Large intestine (tissue), 3 donors: ENCODE data around the gene PUM2. TPM values are rescaled to one million over a fixed set of nuclear protein-coding genes. Genes with fewer than 3 reads are reported as not detected.

Experiments used
- DNase-seq, 2 donors: peaks; one replicate each; pipeline versions ENCODE4 v3.0.0 to v3.0.0-alpha.2; 2013
- H3K27ac ChIP-seq: one replicate; pipeline ENCODE4 v1.5.1; 2013; ENCODE audit warnings: low read length
- H3K27me3 ChIP-seq: 2 replicates; pipeline ENCODE4 v1.6.1; 2013; ENCODE audit warnings: low read length; ENCODE audit not compliant: control insufficient read depth, insufficient read depth
- H3K36me3 ChIP-seq: 2 replicates; pipeline ENCODE4 v1.6.1; 2013; ENCODE audit warnings: low read length; ENCODE audit not compliant: control insufficient read depth, insufficient read depth
- H3K4me1 ChIP-seq: one replicate; pipeline ENCODE4 v1.6.1; 2013; ENCODE audit warnings: low read length; ENCODE audit not compliant: control insufficient read depth, insufficient read depth
- H3K4me3 ChIP-seq: one replicate; pipeline ENCODE4 v1.5.1; 2013; ENCODE audit warnings: low read length
- H3K9me3 ChIP-seq: one replicate; pipeline ENCODE4 v1.6.1; 2013; ENCODE audit warnings: mild to moderate bottlenecking, low read depth, low read length, moderate library complexity; ENCODE audit not compliant: control insufficient read depth
- WGBS: methylation state at CpG from one replicate; pipeline ENCODE4 v1.1.5; 2013; ENCODE audit warnings: low lambda C conversion rate; ENCODE audit not compliant: insufficient coverage; 5-methylcytosine and 5-hydroxymethylcytosine counted together
- polyA plus RNA-seq: library from polyadenylated mRNA; unstranded; fragments of 120-200 nt; gene quantifications from one replicate; pipeline ENCODE4 v1.2.1, GENCODE V29; 2013

The PUM2 gene
- polyA plus RNA-seq, 1 donor = 86.9 TPM

GRCh38 chr2:20357638-20358389, 7.2 kb upstream of the PUM2 start:
- WGBS = 100% methylated on average over 1 of the region's 13 CpGs
- Histone ChIP-seq H3K27me3 (no peaks in the 10 kb centered on the region), H3K36me3 (no peaks in the 10 kb centered on the region), H3K4me1 (no peaks in the 10 kb centered on the region), H3K9me3 (no peaks in the 10 kb centered on the region), H3K4me3 (no peak overlapping the region), H3K27ac (no peak overlapping the region)
- DNase-seq = no peak

DNA sequence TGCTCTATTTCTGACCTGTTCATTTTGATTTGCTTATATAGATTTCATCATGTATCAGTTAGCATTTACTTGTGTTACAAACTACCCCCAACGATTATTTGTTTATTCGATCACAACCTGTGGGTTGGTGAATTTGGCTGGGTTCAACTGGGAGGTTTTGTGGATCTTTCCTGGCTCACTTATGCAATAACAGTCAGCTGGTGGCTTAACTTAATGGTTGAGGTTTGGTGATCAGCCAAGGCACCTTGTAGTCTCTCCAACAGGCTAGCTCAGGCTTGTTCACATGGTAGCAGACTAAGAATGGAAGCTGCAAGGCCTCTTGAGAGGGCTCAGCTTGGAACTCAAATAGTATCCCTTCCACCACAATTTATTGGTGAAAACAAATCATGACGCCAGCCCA, 5.4 kb upstream of the PUM2 start:
- no peaks in the 10 kb centered on the region for H3K36me3 ChIP-seq
- H3K27me3 ChIP-seq = no peaks in the 10 kb centered on the region
- no peak for DNase-seq
- H3K4me3 ChIP-seq = no peak overlapping the region
- no peak overlapping the region for H3K27ac ChIP-seq
- H3K4me1 ChIP-seq = peaks cover 14% of the 10 kb centered on the region
- no CpG with 5 or more reads among the region's 3 CpGs for WGBS
- H3K9me3 ChIP-seq = no peaks in the 10 kb centered on the region

DNA sequence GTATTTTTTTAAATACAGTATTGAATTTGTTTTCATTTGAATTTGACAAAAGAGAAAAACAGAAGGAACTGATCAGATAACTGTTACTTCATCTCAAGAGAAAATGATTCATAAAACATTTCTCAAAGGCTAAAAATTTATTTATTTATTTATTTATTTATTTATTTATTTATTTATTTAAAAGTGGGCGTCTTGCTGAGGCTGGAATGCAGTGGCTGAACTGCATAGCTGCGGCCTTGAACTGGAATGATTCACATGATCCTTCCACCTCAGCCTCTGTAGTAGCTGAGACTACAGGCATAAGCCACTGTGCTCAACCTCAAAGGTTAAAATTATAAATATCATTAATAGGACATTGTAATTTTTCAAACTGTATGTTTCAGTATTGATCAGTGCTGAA, 4.5 kb upstream of the PUM2 start:
- Histone ChIP-seq H3K27me3 (no peaks in the 10 kb centered on the region), H3K4me3 (no peak overlapping the region), H3K27ac (no peak overlapping the region), H3K4me1 (peaks cover 14% of the 10 kb centered on the region), H3K36me3 (no peaks in the 10 kb centered on the region), H3K9me3 (no peaks in the 10 kb centered on the region)
- WGBS = no CpG with 5 or more reads among the region's 2 CpGs
- no peak for DNase-seq

GRCh38 chr2:20353241-20353992, 2.8 kb upstream of the PUM2 start:
- Histone ChIP-seq H3K9me3 (no peaks in the 10 kb centered on the region), H3K4me1 (peaks cover 14% of the 10 kb centered on the region), H3K36me3 (no peaks in the 10 kb centered on the region), H3K27me3 (no peaks in the 10 kb centered on the region), H3K4me3 (no peak overlapping the region), H3K27ac (no peak overlapping the region)
- no CpG with 5 or more reads among the region's 9 CpGs for WGBS
- peak in 1 of 2 donors; percentile 21 for DNase-seq

DNA sequence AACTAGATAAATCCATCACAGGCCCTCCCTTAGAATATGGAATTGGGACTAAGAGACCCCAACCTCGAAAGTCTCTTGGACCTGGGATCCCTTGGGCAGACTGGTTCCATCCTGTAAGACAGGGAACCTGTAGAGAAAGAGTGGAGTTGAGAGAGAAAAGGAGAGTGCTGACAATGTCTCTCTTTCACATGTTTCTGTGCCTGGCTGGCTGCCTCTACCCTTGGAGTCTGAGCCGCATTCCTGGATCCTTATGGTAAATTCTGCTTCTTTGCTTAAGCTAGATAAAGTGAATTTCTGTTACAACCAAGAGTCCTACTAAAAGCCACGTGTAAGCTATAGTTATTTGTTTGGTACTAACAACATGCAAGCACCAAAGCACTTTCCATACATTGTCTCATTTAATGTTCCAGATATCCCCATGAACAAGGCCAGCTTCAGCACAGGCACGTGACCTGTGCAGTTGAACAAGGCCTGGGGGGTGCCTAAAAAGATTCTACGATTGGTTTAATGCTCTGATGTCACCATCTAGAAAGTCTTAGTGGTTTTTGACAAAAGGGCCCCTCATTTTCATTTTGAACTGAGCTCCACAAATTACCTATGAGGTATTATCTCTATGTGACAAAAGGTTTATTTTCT, 2.1 kb upstream of the PUM2 start:
- Histone ChIP-seq H3K27me3 (no peaks in the 10 kb centered on the region), H3K4me1 (peaks cover 15% of the 10 kb centered on the region), H3K9me3 (no peaks in the 10 kb centered on the region), H3K27ac (peak overlapping the region; percentile 95), H3K36me3 (no peaks in the 10 kb centered on the region), H3K4me3 (no peak overlapping the region)
- no CpG with 5 or more reads among the region's 5 CpGs for WGBS
- no peak for DNase-seq

DNA sequence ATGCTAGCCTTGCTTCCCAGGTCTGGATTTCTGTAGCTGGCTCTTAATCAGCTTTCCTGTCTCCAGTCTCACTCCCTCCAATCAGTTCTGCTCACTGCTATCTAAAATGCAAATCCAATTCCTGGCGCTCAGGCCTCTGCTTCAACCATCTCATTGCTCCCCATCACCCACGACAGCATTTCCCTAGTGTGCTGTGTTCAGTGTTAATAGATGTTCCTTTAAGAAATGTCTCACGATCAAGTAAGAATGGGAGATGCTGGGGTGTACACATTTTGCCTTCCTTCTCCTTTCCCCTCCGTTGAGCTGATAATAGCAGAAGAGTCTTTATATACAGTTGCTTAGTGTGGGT, 1.6 kb upstream of the PUM2 start:
- Histone ChIP-seq H3K27ac (peak overlapping the region; percentile 95), H3K4me3 (no peak overlapping the region), H3K9me3 (no peaks in the 10 kb centered on the region), H3K36me3 (no peaks in the 10 kb centered on the region), H3K27me3 (no peaks in the 10 kb centered on the region), H3K4me1 (peaks cover 17% of the 10 kb centered on the region)
- peak in 1 of 2 donors; percentile 28 for DNase-seq
- WGBS = no CpG with 5 or more reads among the region's 4 CpGs

DNA sequence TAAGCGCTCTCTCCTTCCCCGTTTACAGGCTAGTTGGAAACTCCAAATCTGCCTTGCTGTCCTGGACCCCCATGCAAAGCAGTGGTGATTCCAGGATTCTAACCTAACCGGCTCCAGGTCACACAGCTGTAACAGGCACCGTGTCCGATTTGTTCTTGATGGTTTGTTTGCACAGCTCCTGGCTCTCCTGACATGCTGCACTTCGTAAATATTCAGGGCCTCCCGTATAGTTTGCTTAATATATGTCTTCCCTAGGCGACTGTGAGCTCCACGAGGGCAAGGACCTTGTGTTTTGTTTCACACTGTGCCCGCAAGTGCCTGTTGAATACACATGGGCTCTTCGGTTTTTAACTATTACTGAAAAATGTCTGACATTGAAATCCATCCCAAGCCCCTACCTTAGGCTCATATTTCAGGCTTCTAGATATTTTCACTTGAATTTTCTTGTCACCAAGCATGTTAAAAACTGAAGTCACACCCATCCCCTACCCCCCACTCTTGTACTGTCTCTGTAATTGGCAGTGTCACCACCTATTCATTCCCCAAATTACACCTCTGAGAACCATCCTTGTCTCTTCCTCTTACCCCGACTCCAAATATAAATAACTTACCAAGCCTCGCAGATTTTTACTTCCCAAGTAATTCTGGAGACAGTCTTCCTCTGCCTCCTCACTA, 1.0 kb upstream of the PUM2 start:
- Histone ChIP-seq H3K27ac (peak overlapping the region; percentile 95), H3K36me3 (no peaks in the 10 kb centered on the region), H3K4me3 (peak overlapping the region; percentile 75), H3K27me3 (no peaks in the 10 kb centered on the region), H3K4me1 (peaks cover 17% of the 10 kb centered on the region), H3K9me3 (no peaks in the 10 kb centered on the region)
- WGBS = 10% methylated on average over 2 of the region's 13 CpGs
- DNase-seq = no peak

- Histone ChIP-seq H3K9me3 (no peaks in the 10 kb centered on the region), H3K4me3 (peak overlapping the region; percentile 94), H3K4me1 (peaks cover 21% of the 10 kb centered on the region), H3K27ac (peak overlapping the region; percentile 94), H3K27me3 (no peaks in the 10 kb centered on the region), H3K36me3 (peaks cover 3% of the 10 kb centered on the region)
- DNase-seq = peak; percentile 27 to 82
- WGBS = 0% methylated on average over 1 of the region's 67 CpGs
These were observed 467 bp downstream of the PUM2 start for GRCh38 chr2:20350041-20350712.

DNA sequence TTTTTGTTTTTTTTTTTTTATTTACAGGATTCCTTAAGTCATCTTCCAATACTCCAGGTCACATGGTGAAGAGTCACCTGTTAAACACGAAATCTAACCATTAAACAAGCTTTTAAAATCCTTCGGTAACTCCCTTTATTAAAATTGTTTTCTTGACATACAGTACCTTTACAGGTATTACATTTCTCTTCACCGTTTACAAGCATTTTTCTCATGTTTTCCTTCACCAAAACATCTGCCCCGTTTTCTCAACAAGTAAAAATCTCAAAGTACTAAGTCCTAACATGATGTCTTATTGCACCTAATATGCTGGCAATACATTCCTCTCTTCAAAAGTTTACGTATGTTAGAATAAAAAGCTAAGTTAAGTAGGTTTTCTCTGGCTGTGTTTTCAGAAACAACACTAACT, 1.1 kb downstream of the PUM2 start:
- H3K4me3 ChIP-seq = peak overlapping the region; percentile 94
- H3K27me3 ChIP-seq = no peaks in the 10 kb centered on the region
- H3K27ac ChIP-seq = peak overlapping the region; percentile 94
- WGBS = 0% methylated on average over 5 of the region's 5 CpGs
- peaks cover 5% of the 10 kb centered on the region for H3K36me3 ChIP-seq
- no peaks in the 10 kb centered on the region for H3K9me3 ChIP-seq
- H3K4me1 ChIP-seq = peaks cover 24% of the 10 kb centered on the region
- DNase-seq = peak in 1 of 2 donors; percentile 41

DNA sequence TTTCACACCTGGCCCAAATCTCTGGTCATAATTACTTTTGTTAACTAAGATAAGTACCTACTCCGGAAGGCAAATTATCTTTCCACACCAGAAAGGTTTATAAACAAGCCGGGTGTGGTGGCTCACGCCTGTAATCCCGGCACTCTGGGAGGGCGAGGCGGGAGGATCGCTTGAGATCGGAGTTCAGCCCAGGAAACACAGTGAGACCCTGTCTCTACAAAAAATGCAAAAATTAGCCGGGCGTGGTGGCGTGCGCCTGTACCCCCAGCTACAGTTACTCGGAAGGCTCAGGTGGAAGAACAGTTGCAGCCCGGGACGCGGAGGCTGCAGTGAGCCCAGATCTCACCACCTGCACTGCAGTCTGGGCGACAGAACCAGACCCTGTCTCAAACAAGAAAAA, 2.1 kb downstream of the PUM2 start:
- H3K9me3 ChIP-seq = no peaks in the 10 kb centered on the region
- H3K4me3 ChIP-seq = peak overlapping the region; percentile 94
- peaks cover 24% of the 10 kb centered on the region for H3K4me1 ChIP-seq
- peak overlapping the region; percentile 94 for H3K27ac ChIP-seq
- WGBS = 0% methylated on average over 1 of the region's 17 CpGs
- DNase-seq = peak in 1 of 2 donors; percentile 36
- H3K36me3 ChIP-seq = peaks cover 5% of the 10 kb centered on the region
- H3K27me3 ChIP-seq = no peaks in the 10 kb centered on the region
